Middle frontal gyrus (tissue), 1 donor: ENCODE measurements around the gene ACAA2.

Source experiments
- DNase-seq: peaks from one replicate; pipeline ENCODE4 v3.0.0-alpha.2; 2015; ENCODE audit warnings: low spot score; ENCODE audit errors: extremely low spot score

ACAA2 gene

GRCh38 chr18:49744376-49745008 is 68.8 kb downstream of the ACAA2 start:
- no peak for DNase-seq

- DNase-seq: no peak
Measured at GRCh38 chr18:49743117-49743567, 70.2 kb downstream of the ACAA2 start.

- no peak for DNase-seq
Measured at GRCh38 chr18:49742316-49743116, 70.8 kb downstream of the ACAA2 start.

- DNase-seq: no peak
Measured at GRCh38 chr18:49739275-49739674, 74.1 kb downstream of the ACAA2 start.

GRCh38 chr18:49738721-49739120 is 74.6 kb downstream of the ACAA2 start:
- DNase-seq: no peak

GRCh38 chr18:49734836-49735235 is 78.5 kb downstream of the ACAA2 start:
- no peak for DNase-seq

- DNase-seq: no peak
Measured at GRCh38 chr18:49733896-49734585, 79.3 kb downstream of the ACAA2 start.

- no peak for DNase-seq
Measured at GRCh38 chr18:49733321-49733720, 80.0 kb downstream of the ACAA2 start.
